K562 (cell line): ENCODE measurements around the gene HAS3.

Source experiments
- EZH2 ChIP-seq: IDR thresholded peaks from 2 replicates; pipeline ENCODE4 v1.6.1; 2012; ENCODE audit warnings: low read depth, mild to moderate bottlenecking, inconsistent platforms, low read length, borderline replicate concordance
- POLR2A ChIP-seq: fragments of 450-650 bp; conservative IDR thresholded peaks from 2 replicates; pipeline ENCODE4 v1.6.1; 2016
- ZNF282 ChIP-seq: sonication (generic); formaldehyde crosslinking; IDR thresholded peaks from 2 replicates; pipeline ENCODE4 v1.8.1; 2023; ENCODE audit warnings: missing genetic modification reagents

GRCh38 chr16:69089091-69089910 is 16.2 kb upstream of the HAS3 start:
- TF ChIP-seq ZNF282 (CRISPR knock-in tag): no peak
- no peak for TF ChIP-seq EZH2
- TF ChIP-seq POLR2A: no peak
